Endothelial cell of umbilical vein (primary cell): ENCODE data around the gene MAML2. TPM values are rescaled to one million over a fixed set of nuclear protein-coding genes. Genes with fewer than 3 reads are reported as not detected.

Experiments used
- BruUV-seq: library from RNA; stranded (reverse); fragments of 400-500 nt; replicated peaks from 2 replicates; lab custom pipeline; 2021; lab: Mats Ljungman, UMichigan
- CTCF ChIA-PET: fragments of 300-600, 350-600 bp; sonication (Branson Sonifier 250); formaldehyde crosslinking; loops from one replicate; lab custom pipeline; 2021; ENCODE audit warnings: antibody characterized with exemption, inconsistent platforms; lab: Charles Lee
- POLR2A ChIA-PET: fragments of 300-600, 350-600 bp; sonication (Branson Sonifier 250); formaldehyde crosslinking; loops from one replicate; lab custom pipeline; 2021; ENCODE audit warnings: antibody characterized with exemption, inconsistent platforms; lab: Charles Lee
- DNase-seq: peaks from one replicate; pipeline ENCODE4 v3.0.0-alpha.2; 2011; ENCODE audit warnings: low read depth, low spot score
- FAIRE-seq: peaks from 2 replicates; lab custom pipeline; 2011; peaks lifted over from hg19 to GRCh38; lab: Jason Lieb, UNC
- H2AFZ ChIP-seq: 2 replicates; pipeline ENCODE4 v1.6.0; 2012; ENCODE audit warnings: low read depth, low read length, control low read depth, inconsistent platforms
- H3K27ac ChIP-seq: 2 replicates; pipeline ENCODE4 v1.5.1; 2011; ENCODE audit warnings: low read depth, mild to moderate bottlenecking, control low read depth, low read length, moderate library complexity; ENCODE audit not compliant: insufficient read depth
- H3K27me3 ChIP-seq, 2 experiments: 2 replicates each; pipeline versions ENCODE4 v1.6.0 to v1.6.1; 2011; ENCODE audit warnings: low read length in 2 of 2, mixed read lengths in 1 of 2; ENCODE audit not compliant: control insufficient read depth in 2 of 2, insufficient read depth in 2 of 2
- H3K36me3 ChIP-seq, 2 experiments: 2 replicates in 1 of 2; 3 replicates in 1 of 2; pipeline ENCODE4 v1.5.1; 2011; ENCODE audit warnings: low read length in 2 of 2, mild to moderate bottlenecking in 1 of 2, moderate library complexity in 1 of 2; ENCODE audit not compliant: control insufficient read depth in 2 of 2, insufficient read depth in 2 of 2; ENCODE audit errors: extremely low read depth in 1 of 2
- H3K4me1 ChIP-seq: 3 replicates; pipeline ENCODE4 v1.5.1; 2011; ENCODE audit warnings: mild to moderate bottlenecking, low read length; ENCODE audit not compliant: control insufficient read depth, insufficient read depth; ENCODE audit errors: extremely low read depth
- H3K4me2 ChIP-seq: 2 replicates; pipeline ENCODE4 v1.6.1; 2011; ENCODE audit warnings: low read length, control low read depth, mixed read lengths; ENCODE audit not compliant: insufficient read depth
- H3K4me3 ChIP-seq, 3 experiments: fragments of 200-600 bp in 1 of 3; sonication (generic), shearing (Covaris generic) in 1 of 3; replicated peaks in 1 of 3; 2 replicates each; pipeline ENCODE4 v1.5.1; 2011 to 2016; ENCODE audit warnings: control low read depth in 3 of 3, low read length in 3 of 3, mild to moderate bottlenecking in 2 of 3, inconsistent platforms in 1 of 3, low read depth in 1 of 3, moderate library complexity in 1 of 3; ENCODE audit not compliant: insufficient read depth in 1 of 3
- H3K79me2 ChIP-seq: 2 replicates; pipeline ENCODE4 v1.6.0; 2012; ENCODE audit warnings: low read length, inconsistent platforms; ENCODE audit not compliant: control insufficient read depth, insufficient read depth
- H3K9ac ChIP-seq: replicated peaks from 2 replicates; pipeline ENCODE3; 2011; ENCODE audit warnings: low read length, control low read depth; ENCODE audit not compliant: insufficient read depth; ENCODE audit errors: extremely low read depth
- H3K9me1 ChIP-seq: replicated peaks from 3 replicates; pipeline ENCODE4 v1.6.0; 2011; ENCODE audit warnings: mild to moderate bottlenecking, low read length; ENCODE audit not compliant: control insufficient read depth, insufficient read depth; ENCODE audit errors: extremely low read depth
- H3K9me3 ChIP-seq: replicated peaks from 2 replicates; pipeline ENCODE4 v1.5.1; 2012; ENCODE audit warnings: low read length, inconsistent platforms; ENCODE audit not compliant: control insufficient read depth, insufficient read depth
- H4K20me1 ChIP-seq: replicated peaks from 2 replicates; pipeline ENCODE3; 2011; ENCODE audit warnings: mild to moderate bottlenecking, low read length; ENCODE audit not compliant: control insufficient read depth, insufficient read depth; ENCODE audit errors: extremely low read depth
- EZH2 ChIP-seq: IDR thresholded peaks from 2 replicates; pipeline ENCODE4 v1.6.1; 2012; ENCODE audit warnings: borderline replicate concordance, low read depth, mild to moderate bottlenecking, moderate library complexity, low read length, inconsistent platforms; ENCODE audit not compliant: severe bottlenecking
- FOS ChIP-seq: IDR thresholded peaks from 2 replicates; pipeline ENCODE4 v1.6.1; 2011; ENCODE audit warnings: mild to moderate bottlenecking, low read length, moderate library complexity, borderline replicate concordance; ENCODE audit not compliant: insufficient read depth
- GATA2 ChIP-seq: IDR thresholded peaks from 2 replicates; pipeline ENCODE4 v1.7.0; 2011; ENCODE audit warnings: low read depth, mild to moderate bottlenecking, moderate library complexity, mixed read lengths, low read length; ENCODE audit not compliant: insufficient read length, insufficient read depth
- JUN ChIP-seq: IDR thresholded peaks from 2 replicates; pipeline ENCODE4 v1.6.1; 2011; ENCODE audit warnings: borderline replicate concordance, low read depth; ENCODE audit not compliant: insufficient read length, insufficient read depth
- MAX ChIP-seq: IDR thresholded peaks from 2 replicates; pipeline ENCODE4 v1.6.1; 2011; ENCODE audit not compliant: insufficient read depth, insufficient read length
- MYC ChIP-seq: IDR thresholded peaks from one replicate; pipeline ENCODE4 v1.6.1; 2011; ENCODE audit warnings: mild to moderate bottlenecking, low read depth, low read length
- POLR2AphosphoS5 ChIP-seq: IDR thresholded peaks from 2 replicates; pipeline ENCODE4 v1.6.1; 2012; ENCODE audit warnings: low read depth, mild to moderate bottlenecking, control low read depth, low read length, moderate library complexity; ENCODE audit not compliant: insufficient read depth
- dilution Hi-C: fragments of 300-500 bp; cut with MboI; formaldehyde crosslinking; loops from one replicate; pipeline ENCODE4 v1.15.0; 2019; ENCODE audit warnings: low sequenced_read_pairs; ENCODE audit not compliant: extremely low pct_ligation_motif_present
- intact Hi-C: fragments of 100-400 bp; cut with micrococcal nuclease; formaldehyde crosslinking; loops from one replicate; pipeline ENCODE4 v1.10.0; 2022
- polyA plus RNA-seq, 4 experiments: library from polyadenylated mRNA; depleted of rRNA in 3 of 4; stranded (reverse) in 3 of 4; unstranded in 1 of 4; fragments of >200 nt; gene quantifications; 2 replicates each; pipeline versions ENCODE4 v1.2.1 to v1.2.3, GENCODE V29; 2011 to 2012; ENCODE audit warnings: missing spikeins in 1 of 4
- total RNA-seq: library from RNA; stranded (reverse); gene quantifications from 2 replicates; pipeline ENCODE4 v1.2.3, GENCODE V29; 2021

The MAML2 gene
- total and polyA plus RNA-seq, 2 donors (not counting 3 experiments of a cell fraction or from before 2014, with no cell fraction given) = 12.4 to 16.8 TPM

- TF ChIP-seq FOS (no peak), MAX (no peak), GATA2 (no peak), MYC (no peak), EZH2 (no peak), JUN (no peak), POLR2AphosphoS5 (no peak)
- ChIA-PET POLR2A (no interaction called here), CTCF (no interaction called here)
- intact Hi-C loops (no loop called here), dilution Hi-C loops (no loop called here)
- Histone ChIP-seq H3K27ac (no peak overlapping the region), H3K4me3 (no peak overlapping the region), H3K9me3 (no peaks in the 10 kb centered on the region), H2AFZ (no peak overlapping the region), H3K4me1 (no peaks in the 10 kb centered on the region), H3K27me3 (no peaks in the 10 kb centered on the region), H3K4me2 (no peak overlapping the region), H3K9ac (no peak overlapping the region), H3K36me3 (no peaks in the 10 kb centered on the region), H3K9me1 (no peaks in the 10 kb centered on the region), H4K20me1 (no peaks in the 10 kb centered on the region), H3K79me2 (no peaks in the 10 kb centered on the region)
- FAIRE-seq (no peak), DNase-seq (no peak)
- BruUV-seq = no TSS peak
Observed at GRCh38 chr11:95993438-95994298, 349.3 kb downstream of the MAML2 start.
